GM12878 (cell line): Measurements from ENCODE around the gene FIGLA.

Experiments used
- CREB1 ChIP-seq: IDR thresholded peaks from 2 replicates; pipeline ENCODE4 v1.6.1; 2012; ENCODE audit warnings: low read depth, mild to moderate bottlenecking, inconsistent platforms
- EED ChIP-seq: sonication (generic); IDR thresholded peaks from 2 replicates; pipeline ENCODE4 v1.6.1; 2016; ENCODE audit warnings: antibody characterized with exemption, low read depth
- TF ChIP-seq, protein P1 (sequence below): fragments of 450-650 bp; conservative IDR thresholded peaks from 2 replicates; pipeline ENCODE4 v1.6.1; 2017; ENCODE audit warnings: mild to moderate bottlenecking, moderate library complexity
- TF ChIP-seq, protein P2 (sequence below): IDR thresholded peaks from 2 replicates; pipeline ENCODE4 v1.6.1; 2012; ENCODE audit warnings: low read depth, low read length, improper control_type of control experiment

DNA sequence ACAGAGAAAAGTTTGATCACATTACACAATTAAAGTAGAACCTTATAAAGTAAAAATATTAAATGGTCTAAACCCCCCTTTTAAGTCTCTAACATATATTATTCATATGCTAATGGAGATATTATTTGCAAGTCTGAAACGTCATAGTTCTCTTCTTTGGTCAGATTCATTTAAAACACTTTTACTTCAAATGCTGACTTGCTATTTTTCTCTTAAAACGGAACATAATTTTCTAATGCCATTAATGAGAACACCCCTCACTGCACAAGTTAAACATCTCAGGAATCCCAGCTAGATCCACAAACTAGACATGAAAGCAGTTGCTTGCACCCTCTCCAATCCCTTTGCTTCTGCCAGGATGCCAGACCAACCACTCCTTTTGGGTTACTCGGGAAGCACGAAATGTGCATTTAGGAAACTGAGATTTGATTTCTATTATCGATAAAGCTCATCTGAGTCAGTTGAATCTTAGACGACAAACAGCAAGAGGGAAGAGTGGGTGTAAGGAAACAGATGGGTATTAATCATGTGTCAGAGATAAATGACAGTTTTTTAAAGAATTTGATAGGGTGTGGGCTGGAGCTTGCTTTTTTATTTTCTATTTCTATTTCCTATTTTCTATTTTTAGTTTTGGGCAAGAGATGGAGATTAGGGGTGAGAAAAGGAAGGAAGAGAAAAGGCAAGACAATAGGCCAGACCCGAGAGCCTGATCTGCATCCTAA is 23.9 kb downstream of the FIGLA start:
- TF ChIP-seq, protein P1, sequence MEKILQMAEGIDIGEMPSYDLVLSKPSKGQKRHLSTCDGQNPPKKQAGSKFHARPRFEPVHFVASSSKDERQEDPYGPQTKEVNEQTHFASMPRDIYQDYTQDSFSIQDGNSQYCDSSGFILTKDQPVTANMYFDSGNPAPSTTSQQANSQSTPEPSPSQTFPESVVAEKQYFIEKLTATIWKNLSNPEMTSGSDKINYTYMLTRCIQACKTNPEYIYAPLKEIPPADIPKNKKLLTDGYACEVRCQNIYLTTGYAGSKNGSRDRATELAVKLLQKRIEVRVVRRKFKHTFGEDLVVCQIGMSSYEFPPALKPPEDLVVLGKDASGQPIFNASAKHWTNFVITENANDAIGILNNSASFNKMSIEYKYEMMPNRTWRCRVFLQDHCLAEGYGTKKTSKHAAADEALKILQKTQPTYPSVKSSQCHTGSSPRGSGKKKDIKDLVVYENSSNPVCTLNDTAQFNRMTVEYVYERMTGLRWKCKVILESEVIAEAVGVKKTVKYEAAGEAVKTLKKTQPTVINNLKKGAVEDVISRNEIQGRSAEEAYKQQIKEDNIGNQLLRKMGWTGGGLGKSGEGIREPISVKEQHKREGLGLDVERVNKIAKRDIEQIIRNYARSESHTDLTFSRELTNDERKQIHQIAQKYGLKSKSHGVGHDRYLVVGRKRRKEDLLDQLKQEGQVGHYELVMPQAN = no peak
- TF ChIP-seq EED (no peak), CREB1 (no peak)
- TF ChIP-seq, protein P2, sequence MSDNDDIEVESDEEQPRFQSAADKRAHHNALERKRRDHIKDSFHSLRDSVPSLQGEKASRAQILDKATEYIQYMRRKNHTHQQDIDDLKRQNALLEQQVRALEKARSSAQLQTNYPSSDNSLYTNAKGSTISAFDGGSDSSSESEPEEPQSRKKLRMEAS = no peak
